Activated B cell treated with CpG ODN at 0.5 μM for 24 hours (primary cell): ENCODE results near the gene PNMA8C. TPM values are rescaled to one million over a fixed set of nuclear protein-coding genes. Genes with fewer than 3 reads are reported as not detected.
"Not testable (repeated sequence)": the region's sequence is repeated elsewhere in the genome, so short reads cannot be mapped to it uniquely, and the experiment has no call there.

Experiments used
- ATAC-seq: fragments of 200-7000 bp; cut with Tn5 transposase; one replicate; pipeline ENCODE4 v1.10.0; 2021; ENCODE audit warnings: low read depth, mild to moderate bottlenecking, moderate library complexity
- CTCF ChIA-PET: fragments of 350-600 bp; sonication (Branson Sonifier 250); formaldehyde crosslinking; loops from one replicate; lab custom pipeline; 2021; ENCODE audit warnings: antibody characterized with exemption; lab: Charles Lee
- POLR2A ChIA-PET: fragments of 350-600 bp; sonication (Branson Sonifier 250); formaldehyde crosslinking; loops from one replicate; lab custom pipeline; 2021; ENCODE audit warnings: antibody characterized with exemption; lab: Charles Lee
- DNase-seq: peaks from one replicate; pipeline ENCODE4 v3.0.0; 2022
- H3K27ac Mint-ChIP-seq: one replicate; pipeline ENCODE4 v1.8.0; 2020; ENCODE audit warnings: mixed read lengths
- H3K27me3 Mint-ChIP-seq: one replicate; pipeline ENCODE4 v1.8.0; 2021; ENCODE audit warnings: mixed read lengths
- H3K36me3 Mint-ChIP-seq: one replicate; pipeline ENCODE4 v1.8.0; 2021; ENCODE audit warnings: low read depth, mixed read lengths
- H3K4me1 Mint-ChIP-seq: one replicate; pipeline ENCODE4 v1.8.0; 2021; ENCODE audit warnings: mixed read lengths
- H3K4me3 Mint-ChIP-seq: one replicate; pipeline ENCODE4 v1.8.0; 2020; ENCODE audit warnings: mild to moderate bottlenecking, mixed read lengths
- H3K9me3 Mint-ChIP-seq: one replicate; pipeline ENCODE4 v1.8.0; 2020; ENCODE audit warnings: mixed read lengths
- intact Hi-C: fragments of 100-400 bp; cut with micrococcal nuclease; formaldehyde crosslinking; loops from one replicate; pipeline ENCODE4 v1.15.1; 2024
- total RNA-seq: library from RNA; stranded (reverse); gene quantifications from 2 replicates; pipeline ENCODE4 v1.2.3, GENCODE V29; 2022
- TF ChIP-seq, protein P1 (sequence below): fragments of 200-600 bp; IDR thresholded peaks from one replicate; pipeline ENCODE4 v1.8.0; 2022; ENCODE audit warnings: antibody characterized with exemption, mild to moderate bottlenecking

The PNMA8C gene
- total RNA-seq, 1 donor from 2014 or later = not detected

- no peaks in the 10 kb centered on the region for H3K36me3 Mint-ChIP-seq
- intact Hi-C loops = no loop called here
- H3K9me3 Mint-ChIP-seq = no peaks in the 10 kb centered on the region
- no peak overlapping the region for H3K27ac Mint-ChIP-seq
- DNase-seq (no peak), ATAC-seq (no peak)
- no peaks in the 10 kb centered on the region for H3K4me1 Mint-ChIP-seq
- peaks cover 37% of the 10 kb centered on the region for H3K27me3 Mint-ChIP-seq
- H3K4me3 Mint-ChIP-seq = no peak overlapping the region
- POLR2A ChIA-PET = no interaction called here
- CTCF ChIA-PET = no interaction called here
- TF ChIP-seq, protein P1, sequence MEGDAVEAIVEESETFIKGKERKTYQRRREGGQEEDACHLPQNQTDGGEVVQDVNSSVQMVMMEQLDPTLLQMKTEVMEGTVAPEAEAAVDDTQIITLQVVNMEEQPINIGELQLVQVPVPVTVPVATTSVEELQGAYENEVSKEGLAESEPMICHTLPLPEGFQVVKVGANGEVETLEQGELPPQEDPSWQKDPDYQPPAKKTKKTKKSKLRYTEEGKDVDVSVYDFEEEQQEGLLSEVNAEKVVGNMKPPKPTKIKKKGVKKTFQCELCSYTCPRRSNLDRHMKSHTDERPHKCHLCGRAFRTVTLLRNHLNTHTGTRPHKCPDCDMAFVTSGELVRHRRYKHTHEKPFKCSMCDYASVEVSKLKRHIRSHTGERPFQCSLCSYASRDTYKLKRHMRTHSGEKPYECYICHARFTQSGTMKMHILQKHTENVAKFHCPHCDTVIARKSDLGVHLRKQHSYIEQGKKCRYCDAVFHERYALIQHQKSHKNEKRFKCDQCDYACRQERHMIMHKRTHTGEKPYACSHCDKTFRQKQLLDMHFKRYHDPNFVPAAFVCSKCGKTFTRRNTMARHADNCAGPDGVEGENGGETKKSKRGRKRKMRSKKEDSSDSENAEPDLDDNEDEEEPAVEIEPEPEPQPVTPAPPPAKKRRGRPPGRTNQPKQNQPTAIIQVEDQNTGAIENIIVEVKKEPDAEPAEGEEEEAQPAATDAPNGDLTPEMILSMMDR = no peak
Measured at GRCh38 chr19:46420056-46420455, 8.7 kb downstream of the PNMA8C start.

GRCh38 chr19:46415804-46416709 is 12.7 kb downstream of the PNMA8C start:
- CTCF ChIA-PET, DNase-seq, H3K4me1 Mint-ChIP-seq, H3K36me3 Mint-ChIP-seq, H3K9me3 Mint-ChIP-seq, intact Hi-C loops, ATAC-seq, H3K27ac Mint-ChIP-seq, H3K4me3 Mint-ChIP-seq: not testable (repeated sequence)
- peaks cover 51% of the 10 kb centered on the region for H3K27me3 Mint-ChIP-seq
- POLR2A ChIA-PET = interaction anchor here (0.6 kb wide), 1 partner anchor 128 kb away, joined by 4 read pairs; no protein-coding TSS in a partner anchor

DNA sequence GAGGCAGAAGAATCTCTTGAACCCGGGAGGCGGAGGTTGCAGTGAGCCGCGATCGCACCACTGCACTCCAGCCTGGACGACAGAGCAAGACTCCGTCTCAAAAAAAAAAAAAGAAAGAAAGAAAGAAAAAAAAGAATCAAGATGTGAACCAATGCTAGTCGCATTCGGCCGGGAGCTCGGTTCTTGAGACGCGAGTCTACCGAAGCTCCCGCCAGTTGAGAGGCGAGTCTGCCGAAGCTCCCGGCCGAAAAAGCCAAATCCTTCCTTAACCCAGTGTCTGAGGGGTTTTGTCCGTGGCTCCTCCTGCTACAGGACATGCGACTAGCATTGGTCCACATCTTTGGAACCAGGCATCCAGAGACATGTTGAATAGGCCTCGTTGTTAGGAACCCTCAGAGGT is 13.8 kb downstream of the PNMA8C start:
- DNase-seq, H3K9me3 Mint-ChIP-seq, H3K27ac Mint-ChIP-seq, H3K4me3 Mint-ChIP-seq, ATAC-seq, CTCF ChIA-PET, H3K36me3 Mint-ChIP-seq, H3K4me1 Mint-ChIP-seq, intact Hi-C loops: not testable (repeated sequence)
- POLR2A ChIA-PET = interaction anchor here (0.6 kb wide), 1 partner anchor 20 kb away, joined by 6 read pairs; no protein-coding TSS in a partner anchor
- peaks cover 59% of the 10 kb centered on the region for H3K27me3 Mint-ChIP-seq

DNA sequence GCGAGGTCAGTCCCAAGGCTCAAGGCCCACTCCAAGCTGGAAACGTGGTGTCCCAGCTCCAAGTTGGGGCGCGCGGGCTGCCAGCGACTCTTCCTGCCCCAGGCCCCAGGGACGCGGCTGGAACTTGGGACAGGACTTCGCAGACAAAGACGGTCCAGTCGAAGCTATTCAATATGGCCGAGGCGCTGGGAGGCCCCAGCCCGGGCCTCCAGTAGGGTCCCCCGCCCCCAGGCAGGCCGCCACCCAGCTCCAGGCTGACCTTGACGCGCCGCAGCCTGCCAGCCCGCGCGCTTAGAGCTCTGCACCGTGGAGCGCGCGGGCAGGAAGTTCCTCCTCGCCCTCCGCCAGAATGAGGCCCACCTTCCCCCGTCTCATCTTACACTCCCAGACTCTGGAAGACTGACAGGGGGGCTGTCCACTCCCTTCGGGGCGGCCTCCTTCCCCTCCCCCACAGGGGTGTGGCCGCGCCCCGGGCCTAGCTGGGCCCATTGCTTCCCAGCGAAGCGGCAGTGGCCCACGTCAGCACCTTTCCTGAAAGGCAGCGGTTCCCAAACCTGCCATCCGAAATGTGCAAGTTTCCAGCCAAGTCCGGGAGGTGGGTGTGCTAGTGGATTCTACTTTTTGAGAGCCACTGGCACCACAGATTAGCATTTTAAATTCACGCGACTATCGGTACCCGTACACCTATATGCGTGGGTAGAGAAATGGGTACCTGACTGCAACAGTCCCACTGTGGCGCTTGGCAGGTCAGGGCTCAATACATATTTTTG is 15.3 kb downstream of the PNMA8C start, which contains the start of gene CCDC8:
TSS of gene CCDC8 (minus strand) at position 303 of the 770 bp plus-strand sequence. CDS start 754 bp downstream, outside the sequence.
- intact Hi-C loops = no loop called here
- no peaks in the 10 kb centered on the region for H3K9me3 Mint-ChIP-seq
- ATAC-seq (no peak), DNase-seq (no peak)
- no peak within 1 kb of the TSS for H3K4me3 Mint-ChIP-seq
- peaks cover 59% of the 10 kb centered on the region for H3K27me3 Mint-ChIP-seq
- no peak within 1 kb of the TSS for H3K27ac Mint-ChIP-seq
- TF ChIP-seq, protein P1 = no peak
- ChIA-PET CTCF (no interaction called here), POLR2A (no interaction called here)
- H3K4me1 Mint-ChIP-seq = peaks cover 3% of the 10 kb centered on the region
- H3K36me3 Mint-ChIP-seq = no peaks in the 10 kb centered on the region

- Mint-ChIP-seq H3K9me3 (no peaks in the 10 kb centered on the region), H3K36me3 (no peaks in the 10 kb centered on the region), H3K27ac (no peak overlapping the region), H3K4me3 (no peak overlapping the region), H3K4me1 (peaks cover 3% of the 10 kb centered on the region), H3K27me3 (peaks cover 65% of the 10 kb centered on the region)
- ChIA-PET POLR2A (no interaction called here), CTCF (no interaction called here)
- DNase-seq = no peak
- intact Hi-C loops = no loop called here
- ATAC-seq = no peak
- TF ChIP-seq, protein P1 = no peak
Measured at GRCh38 chr19:46412650-46413261, 16.0 kb downstream of the PNMA8C start.
